Left renal pelvis (tissue), 4 donors: ENCODE measurements around the gene CABP5. TPM values are rescaled to one million over a fixed set of nuclear protein-coding genes. Genes with fewer than 3 reads are reported as not detected.

Experiments
- DNase-seq, 4 donors: peaks; one replicate each; pipeline ENCODE4 v3.0.0-alpha.2; 2013; ENCODE audit warnings: low read depth in 4 of 4, low spot score in 3 of 4
- polyA plus RNA-seq, 4 donors: library from polyadenylated mRNA; unstranded; fragments of 120-200 nt; gene quantifications; one replicate each; pipeline ENCODE4 v1.2.1, GENCODE V29; 2013; ENCODE audit not compliant: insufficient read length in 4 of 4

Gene CABP5
- polyA plus RNA-seq, 4 donors = not detected

GRCh38 chr19:48033604-48034003, 10.3 kb downstream of the CABP5 start:
- DNase-seq = no peak

GRCh38 chr19:48030073-48030472, 13.8 kb downstream of the CABP5 start:
- DNase-seq = no peak

GRCh38 chr19:48029431-48029830, 14.4 kb downstream of the CABP5 start:
- DNase-seq = no peak

GRCh38 chr19:48025480-48025879, 18.4 kb downstream of the CABP5 start:
- no peak for DNase-seq

- DNase-seq = no peak
Measured at GRCh38 chr19:48023518-48023917, 20.4 kb downstream of the CABP5 start.

- DNase-seq = no peak
Measured at GRCh38 chr19:48023011-48023410, 20.9 kb downstream of the CABP5 start.

- no peak for DNase-seq
Measured at GRCh38 chr19:48020686-48021085, 23.2 kb downstream of the CABP5 start.

GRCh38 chr19:48010932-48011758, 32.7 kb downstream of the CABP5 start:
- DNase-seq = no peak

- no peak for DNase-seq
Measured at GRCh38 chr19:48006762-48007161, 37.1 kb downstream of the CABP5 start.

- no peak for DNase-seq
Measured at GRCh38 chr19:48004236-48004635, 39.6 kb downstream of the CABP5 start.

GRCh38 chr19:48000846-48001245, 43.0 kb downstream of the CABP5 start:
- no peak for DNase-seq

- no peak for DNase-seq
Measured at GRCh38 chr19:47998800-47999199, 45.1 kb downstream of the CABP5 start.

GRCh38 chr19:47996230-47996727, 47.6 kb downstream of the CABP5 start:
- no peak for DNase-seq

- DNase-seq = peak; percentile 28 to 73 (median 34)
Measured at GRCh38 chr19:47994209-47994802, 49.6 kb downstream of the CABP5 start, which contains the start of gene ELSPBP1. Gene ELSPBP1 (plus strand): TSS chr19:47994632. CDS start chr19:48008668, 14,036 bp downstream.

GRCh38 chr19:47992070-47992469, 51.8 kb downstream of the CABP5 start, which contains the start of gene BSPH1:
Gene BSPH1 (minus strand): TSS chr19:47992170. CDS start chr19:47992081, 89 bp downstream.
- DNase-seq = no peak

- no peak for DNase-seq
Measured at GRCh38 chr19:47991191-47991808, 52.6 kb downstream of the CABP5 start.

Other genes starting within 250 kb of the CABP5 start
- gene TPRX1, start 239.5 kb downstream of the CABP5 start, polyA plus RNA-seq = not detected
- gene CRX, start 222.1 kb downstream of the CABP5 start, polyA plus RNA-seq = under 1 TPM in 1 of 4 donors, not detected in 3; 0.11 TPM
- gene TPRX2, start 184.8 kb downstream of the CABP5 start, polyA plus RNA-seq = not detected
- under 1 TPM in 2 of 4 donors, not detected in 2; 0.33 to 0.40 TPM for gene SULT2A1, start 157.8 kb downstream of the CABP5 start, polyA plus RNA-seq
- gene BSPH1, start 51.9 kb downstream of the CABP5 start, polyA plus RNA-seq = not detected
- under 1 TPM in 1 of 4 donors, not detected in 3; 0.46 TPM for gene ELSPBP1, start 49.4 kb downstream of the CABP5 start, polyA plus RNA-seq
- gene PLA2G4C, start 66.7 kb upstream of the CABP5 start, polyA plus RNA-seq = 1 to 10 TPM; 4.0 to 5.6 (median 4.5) TPM
- 10 to 100 TPM; 45.5 to 69.6 (median 60.7) TPM for gene LIG1, start 126.3 kb upstream of the CABP5 start, polyA plus RNA-seq
- 10 to 100 TPM in 2 of 4 donors, 1 to 10 TPM in 2; 6.8 to 11.4 (median 9.3) TPM for gene ZSWIM9, start 126.6 kb upstream of the CABP5 start, polyA plus RNA-seq
- 10 to 100 TPM; 52.7 to 63.3 (median 56.4) TPM for gene CARD8, start 211.8 kb upstream of the CABP5 start, polyA plus RNA-seq
- gene ZNF114, start 226.0 kb upstream of the CABP5 start, polyA plus RNA-seq = 1 to 10 TPM; 5.1 to 7.8 (median 6.7) TPM